ENCODE results near the gene WDR7. TPM values are rescaled to one million over a fixed set of nuclear protein-coding genes. Genes with fewer than 3 reads are reported as not detected.

The WDR7 gene
- total and polyA plus RNA-seq, 10 of the 15 experiments (the other 5 are each of a cell fraction or from before 2014, with no cell fraction given): 2.8 to 16.5 (median 11.7) TPM

- TF ChIP-seq ZNF687 (IDR thresholded peaks at IDR 0.05) (peak; percentile 67; the same call in 1 of the 2 replicates), CHD2 (IDR thresholded peaks at IDR 0.05; ENCODE audit: borderline replicate concordance, low read depth, low read length) (no peak), PML (IDR thresholded peaks at IDR 0.05; ENCODE audit: low read length) (no peak), DPF2 (IDR thresholded peaks at IDR 0.05) (peak; percentile 65; the same call in 1 of the 2 replicates), YY1 (IDR thresholded peaks at IDR 0.05; ENCODE audit: low read depth, low read length) (no peak), ZNF274 (IDR thresholded peaks at IDR 0.05; ENCODE audit: insufficient read depth, insufficient read length) (no peak), ZNF622 (IDR thresholded peaks at IDR 0.05) (no peak), NR2C1 (IDR thresholded peaks at IDR 0.05) (0 out of 2 replicates have a peak, but pooled peaks have one; percentile 22), BMI1 (IDR thresholded peaks at IDR 0.05; ENCODE audit: borderline replicate concordance) (no peak; the same call in 1 of the 2 replicates)
These were observed 433.4 kb downstream of the WDR7 start (continued) for GRCh38 chr18:57084331-57085271.
